ENCODE data around the gene LRIG3. TPM values are rescaled to one million over a fixed set of nuclear protein-coding genes. Genes with fewer than 3 reads are reported as not detected.

LRIG3 gene
- 11.1 TPM for polyA plus RNA-seq (2013, experiment 1 of 2)
- 11.7 TPM for polyA plus RNA-seq (2013, experiment 2 of 2)

- peak within 1 kb of the TSS; percentile 62 to 92 for H3K14ac ChIP-seq (ENCODE audit: low read length in 2 of 2)
- peak within 1 kb of the TSS; percentile 28 to 87 for H2BK12ac ChIP-seq (ENCODE audit: low read length in 2 of 2)
- H3K23ac ChIP-seq (ENCODE audit: low read length in 2 of 2) = peak within 1 kb of the TSS; percentile 55 to 85
- H3K4me2 ChIP-seq (ENCODE audit: low read length, poor library complexity, severe bottlenecking) = peak within 1 kb of the TSS; percentile 76
- peak within 1 kb of the TSS; percentile 93 to 97 for H3K18ac ChIP-seq (ENCODE audit: low read depth in 1 of 2, low read length in 2 of 2)
- H3K27me3 ChIP-seq (ENCODE audit: control insufficient read depth in 1 of 2, insufficient read depth in 1 of 2, low read length in 2 of 2) = no peaks in the 10 kb centered on the region
- H2AK5ac ChIP-seq (ENCODE audit: low read length, severe bottlenecking) = peak within 1 kb of the TSS; percentile 84
- H3K27ac ChIP-seq (ENCODE audit: low read length, poor library complexity, severe bottlenecking) = peak within 1 kb of the TSS; percentile 98
- DNase-seq = peak; percentile 95
- WGBS = under 1% methylated on average over 71 of the region's 80 CpGs
- H2BK15ac ChIP-seq (ENCODE audit: low read depth, poor library complexity, severe bottlenecking) = peak within 1 kb of the TSS; percentile 89
- no peaks in the 10 kb centered on the region for H3K9me3 ChIP-seq (ENCODE audit: control insufficient read depth, low read length)
- no peaks in the 10 kb centered on the region for H3K79me1 ChIP-seq (replicated peaks; ENCODE audit: low read length, poor library complexity, severe bottlenecking)
- no peaks in the 10 kb centered on the region for H3K4me1 ChIP-seq (ENCODE audit: control insufficient read depth, insufficient read depth, low read depth, low read length)
- peak within 1 kb of the TSS; percentile 97 for H2BK5ac ChIP-seq (ENCODE audit: low read depth, low read length, poor library complexity, severe bottlenecking)
- H2AFZ ChIP-seq (ENCODE audit: low read depth, low read length) = peak within 1 kb of the TSS; percentile 69
- H3K9ac ChIP-seq (ENCODE audit: low read length) = peak within 1 kb of the TSS; percentile 91
- no peaks in the 10 kb centered on the region for H3K36me3 ChIP-seq (ENCODE audit: control insufficient read depth in 1 of 2, insufficient read depth in 2 of 2, low read depth in 1 of 2, low read length in 2 of 2)
- peak within 1 kb of the TSS; percentile 87 to 97 for H3K4ac ChIP-seq (ENCODE audit: low read depth in 1 of 2, low read length in 2 of 2)
- H2BK120ac ChIP-seq (ENCODE audit: low read depth, low read length) = peak within 1 kb of the TSS; percentile 78
- peak within 1 kb of the TSS; percentile 96 for H4K8ac ChIP-seq (ENCODE audit: low read length)
- peak within 1 kb of the TSS; percentile 82 for H4K91ac ChIP-seq (ENCODE audit: low read length)
- H3K4me3 ChIP-seq (ENCODE audit: insufficient read depth in 1 of 2, low read depth in 1 of 2, low read length in 2 of 2) = peak within 1 kb of the TSS; percentile 96
Observed at GRCh38 chr12:58920102-58920960, at the start of gene LRIG3. TSS of gene LRIG3 (minus strand) at chr12:58920504. CDS start at chr12:58920235, 269 bp downstream.

GRCh38 chr12:58969237-58969636 lies 48.9 kb upstream of the LRIG3 start:
- Histone ChIP-seq H3K9ac (ENCODE audit: low read length) (no peak overlapping the region), H3K4me1 (ENCODE audit: control insufficient read depth, insufficient read depth, low read depth, low read length) (no peaks in the 10 kb centered on the region), H3K27ac (ENCODE audit: low read length, poor library complexity, severe bottlenecking) (no peak overlapping the region), H3K14ac (ENCODE audit: low read length in 2 of 2) (no peak overlapping the region), H2BK12ac (ENCODE audit: low read length in 2 of 2) (no peak overlapping the region), H3K4me2 (ENCODE audit: low read length, poor library complexity, severe bottlenecking) (no peak overlapping the region), H4K91ac (ENCODE audit: low read length) (no peak overlapping the region), H3K36me3 (ENCODE audit: control insufficient read depth in 1 of 2, insufficient read depth in 2 of 2, low read depth in 1 of 2, low read length in 2 of 2) (no peaks in the 10 kb centered on the region), H2AFZ (ENCODE audit: low read depth, low read length) (no peak overlapping the region), H3K79me1 (replicated peaks; ENCODE audit: low read length, poor library complexity, severe bottlenecking) (no peaks in the 10 kb centered on the region), H2AK5ac (ENCODE audit: low read length, severe bottlenecking) (no peak overlapping the region), H3K4me3 (ENCODE audit: insufficient read depth in 1 of 2, low read depth in 1 of 2, low read length in 2 of 2) (no peak overlapping the region), H3K4ac (ENCODE audit: low read depth in 1 of 2, low read length in 2 of 2) (no peak overlapping the region), H2BK120ac (ENCODE audit: low read depth, low read length) (no peak overlapping the region), H3K27me3 (ENCODE audit: control insufficient read depth in 1 of 2, insufficient read depth in 1 of 2, low read length in 2 of 2) (no peaks in the 10 kb centered on the region), H4K8ac (ENCODE audit: low read length) (no peak overlapping the region), H3K18ac (ENCODE audit: low read depth in 1 of 2, low read length in 2 of 2) (no peak overlapping the region), H2BK5ac (ENCODE audit: low read depth, low read length, poor library complexity, severe bottlenecking) (no peak overlapping the region), H3K9me3 (ENCODE audit: control insufficient read depth, low read length) (no peaks in the 10 kb centered on the region), H3K23ac (ENCODE audit: low read length in 2 of 2) (no peak overlapping the region), H2BK15ac (ENCODE audit: low read depth, poor library complexity, severe bottlenecking) (no peak overlapping the region)
- 72% methylated on average over 2 of the region's 2 CpGs for WGBS
- no peak for DNase-seq

- WGBS = 83% methylated on average over 1 of the region's 4 CpGs
- DNase-seq = no peak
- H2BK120ac ChIP-seq (ENCODE audit: low read depth, low read length) = no peak overlapping the region
Observed at GRCh38 chr12:58967561-58967960, 47.3 kb upstream of the LRIG3 start.

GRCh38 chr12:58966939-58967338 lies 46.6 kb upstream of the LRIG3 start:
- peak overlapping the region; percentile 38 for H3K9ac ChIP-seq (ENCODE audit: low read length)
- H4K91ac ChIP-seq (ENCODE audit: low read length) = no peak overlapping the region
- no peak overlapping the region for H3K4me3 ChIP-seq (ENCODE audit: insufficient read depth in 1 of 2, low read depth in 1 of 2, low read length in 2 of 2)
- no peak overlapping the region for H2AFZ ChIP-seq (ENCODE audit: low read depth, low read length)
- H3K36me3 ChIP-seq (ENCODE audit: control insufficient read depth in 1 of 2, insufficient read depth in 2 of 2, low read depth in 1 of 2, low read length in 2 of 2) = no peaks in the 10 kb centered on the region
- no peak overlapping the region for H2AK5ac ChIP-seq (ENCODE audit: low read length, severe bottlenecking)
- no peak overlapping the region for H3K23ac ChIP-seq (ENCODE audit: low read length in 2 of 2)
- H3K4ac ChIP-seq (ENCODE audit: low read depth in 1 of 2, low read length in 2 of 2) = no peak overlapping the region
- no peak overlapping the region for H2BK15ac ChIP-seq (ENCODE audit: low read depth, poor library complexity, severe bottlenecking)
- H2BK12ac ChIP-seq (ENCODE audit: low read length in 2 of 2) = no peak overlapping the region
- H3K9me3 ChIP-seq (ENCODE audit: control insufficient read depth, low read length) = no peaks in the 10 kb centered on the region
- no peaks in the 10 kb centered on the region for H3K79me1 ChIP-seq (replicated peaks; ENCODE audit: low read length, poor library complexity, severe bottlenecking)
- no peaks in the 10 kb centered on the region for H3K4me1 ChIP-seq (ENCODE audit: control insufficient read depth, insufficient read depth, low read depth, low read length)
- H4K8ac ChIP-seq (ENCODE audit: low read length) = peak overlapping the region; percentile 51
- H3K14ac ChIP-seq (ENCODE audit: low read length in 2 of 2) = no peak overlapping the region
- 84% methylated on average over 2 of the region's 2 CpGs for WGBS
- peak overlapping the region; percentile 3 to 11 for H3K18ac ChIP-seq (ENCODE audit: low read depth in 1 of 2, low read length in 2 of 2)
- H3K27me3 ChIP-seq (ENCODE audit: control insufficient read depth in 1 of 2, insufficient read depth in 1 of 2, low read length in 2 of 2) = no peaks in the 10 kb centered on the region
- H2BK120ac ChIP-seq (ENCODE audit: low read depth, low read length) = no peak overlapping the region
- no peak overlapping the region for H3K4me2 ChIP-seq (ENCODE audit: low read length, poor library complexity, severe bottlenecking)
- H2BK5ac ChIP-seq (ENCODE audit: low read depth, low read length, poor library complexity, severe bottlenecking) = no peak overlapping the region
- no peak for DNase-seq
- H3K27ac ChIP-seq (ENCODE audit: low read length, poor library complexity, severe bottlenecking) = no peak overlapping the region

More at GRCh38 chr12:58967561-58967960, 47.3 kb upstream of the LRIG3 start:
- peak overlapping the region in 1 of 2 experiments; percentile 50 for H3K4me3 ChIP-seq (ENCODE audit: insufficient read depth in 1 of 2, low read depth in 1 of 2, low read length in 2 of 2)
- no peak overlapping the region for H3K23ac ChIP-seq (ENCODE audit: low read length in 2 of 2)
- no peak overlapping the region for H2AFZ ChIP-seq (ENCODE audit: low read depth, low read length)
- no peaks in the 10 kb centered on the region for H3K9me3 ChIP-seq (ENCODE audit: control insufficient read depth, low read length)
- no peaks in the 10 kb centered on the region for H3K4me1 ChIP-seq (ENCODE audit: control insufficient read depth, insufficient read depth, low read depth, low read length)
- no peak overlapping the region for H3K4ac ChIP-seq (ENCODE audit: low read depth in 1 of 2, low read length in 2 of 2)
- H2BK5ac ChIP-seq (ENCODE audit: low read depth, low read length, poor library complexity, severe bottlenecking) = no peak overlapping the region
- H3K18ac ChIP-seq (ENCODE audit: low read depth in 1 of 2, low read length in 2 of 2) = no peak overlapping the region
- H3K36me3 ChIP-seq (ENCODE audit: control insufficient read depth in 1 of 2, insufficient read depth in 2 of 2, low read depth in 1 of 2, low read length in 2 of 2) = no peaks in the 10 kb centered on the region
- no peak overlapping the region for H3K14ac ChIP-seq (ENCODE audit: low read length in 2 of 2)
- H3K9ac ChIP-seq (ENCODE audit: low read length) = peak overlapping the region; percentile 38
- H3K27ac ChIP-seq (ENCODE audit: low read length, poor library complexity, severe bottlenecking) = no peak overlapping the region
- no peaks in the 10 kb centered on the region for H3K27me3 ChIP-seq (ENCODE audit: control insufficient read depth in 1 of 2, insufficient read depth in 1 of 2, low read length in 2 of 2)
- no peak overlapping the region for H2BK12ac ChIP-seq (ENCODE audit: low read length in 2 of 2)
- H4K8ac ChIP-seq (ENCODE audit: low read length) = no peak overlapping the region
- no peaks in the 10 kb centered on the region for H3K79me1 ChIP-seq (replicated peaks; ENCODE audit: low read length, poor library complexity, severe bottlenecking)
- H4K91ac ChIP-seq (ENCODE audit: low read length) = no peak overlapping the region
- H2AK5ac ChIP-seq (ENCODE audit: low read length, severe bottlenecking) = no peak overlapping the region
- H3K4me2 ChIP-seq (ENCODE audit: low read length, poor library complexity, severe bottlenecking) = no peak overlapping the region
- H2BK15ac ChIP-seq (ENCODE audit: low read depth, poor library complexity, severe bottlenecking) = no peak overlapping the region
